HG02981 (cell line): ENCODE measurements around the gene DOCK9.
A peak's percentile ranks its signal among the peaks of the same experiment; 100 is the strongest.

Source experiments
- ATAC-seq: cut with Tn5 transposase; IDR thresholded peaks from one replicate; pipeline ENCODE4 v1.9.1; 2021; ENCODE audit warnings: mild to moderate bottlenecking, moderate library complexity; ENCODE audit not compliant: unreplicated experiment

The DOCK9 gene

GRCh38 chr13:98856983-98857382, 120.9 kb downstream of the DOCK9 start:
- no peak for ATAC-seq

GRCh38 chr13:98854448-98854847, 123.4 kb downstream of the DOCK9 start:
- ATAC-seq, result no peak

DNA sequence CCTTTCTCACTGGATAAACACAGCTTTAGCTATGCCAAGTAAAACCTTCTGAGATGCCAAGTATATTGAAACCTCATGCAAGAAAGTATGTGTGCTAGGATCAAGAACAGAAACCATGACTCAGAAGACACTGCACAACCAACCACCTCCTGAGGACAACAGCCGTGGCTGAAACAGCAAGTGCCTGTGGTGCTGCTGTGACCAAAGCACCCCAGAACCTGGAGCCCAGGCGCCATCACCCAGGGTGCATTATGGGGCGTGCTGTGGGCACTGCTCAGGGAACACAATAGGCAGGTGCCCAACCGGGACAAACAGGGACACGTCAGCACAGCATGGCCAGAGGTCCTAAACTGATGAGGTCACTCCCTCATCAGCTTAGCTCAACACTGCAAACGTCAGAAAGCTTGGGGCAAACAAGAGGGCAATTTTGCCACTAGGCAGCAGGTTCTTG, 124.1 kb downstream of the DOCK9 start:
- ATAC-seq, result peak; percentile 100

GRCh38 chr13:98851276-98851675, 126.6 kb downstream of the DOCK9 start:
- ATAC-seq, result no peak

GRCh38 chr13:98848746-98849145, 129.1 kb downstream of the DOCK9 start:
- ATAC-seq, result no peak

- no peak for ATAC-seq
Measured at GRCh38 chr13:98847780-98848179, 130.1 kb downstream of the DOCK9 start.

DNA sequence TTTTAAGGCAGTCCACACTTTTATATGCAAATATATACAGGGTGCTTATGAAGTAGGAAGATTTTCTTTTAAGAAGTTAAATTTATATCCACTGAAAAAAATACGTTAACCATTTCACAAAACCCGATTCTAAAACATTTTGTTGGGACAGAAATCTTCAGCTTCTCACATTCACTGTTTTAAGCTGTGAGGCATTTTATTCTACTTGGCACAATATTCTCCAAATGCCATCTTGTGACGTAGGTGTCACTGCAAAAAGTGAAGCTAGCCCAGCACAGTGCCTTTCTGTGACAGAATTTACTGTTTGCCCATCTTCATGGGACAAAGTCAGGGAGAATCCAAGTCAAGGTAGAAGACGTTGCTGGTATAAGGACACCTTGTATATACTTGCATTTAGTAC, 130.9 kb downstream of the DOCK9 start:
- no peak for ATAC-seq

GRCh38 chr13:98846521-98846920, 131.3 kb downstream of the DOCK9 start:
- ATAC-seq, result no peak

DNA sequence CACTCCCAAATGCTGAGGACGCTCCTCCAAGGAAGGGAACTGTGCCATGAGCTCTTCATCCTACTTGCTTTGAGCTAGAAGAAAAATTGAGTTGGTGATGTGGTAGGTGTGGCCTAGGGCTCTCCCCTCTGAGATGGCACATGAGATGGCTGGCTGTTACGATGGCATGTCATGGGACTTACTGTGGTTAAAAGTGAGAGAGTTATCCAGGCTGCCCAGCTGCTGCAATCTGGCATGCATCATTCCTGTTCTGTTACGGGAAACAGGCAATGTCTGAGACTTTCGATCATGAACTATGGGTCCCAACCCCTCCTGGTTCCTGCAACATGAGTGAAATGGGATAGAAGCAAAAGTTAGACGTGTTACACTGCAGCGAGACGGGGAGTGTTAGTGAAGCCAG, 132.1 kb downstream of the DOCK9 start:
- ATAC-seq, result no peak

DNA sequence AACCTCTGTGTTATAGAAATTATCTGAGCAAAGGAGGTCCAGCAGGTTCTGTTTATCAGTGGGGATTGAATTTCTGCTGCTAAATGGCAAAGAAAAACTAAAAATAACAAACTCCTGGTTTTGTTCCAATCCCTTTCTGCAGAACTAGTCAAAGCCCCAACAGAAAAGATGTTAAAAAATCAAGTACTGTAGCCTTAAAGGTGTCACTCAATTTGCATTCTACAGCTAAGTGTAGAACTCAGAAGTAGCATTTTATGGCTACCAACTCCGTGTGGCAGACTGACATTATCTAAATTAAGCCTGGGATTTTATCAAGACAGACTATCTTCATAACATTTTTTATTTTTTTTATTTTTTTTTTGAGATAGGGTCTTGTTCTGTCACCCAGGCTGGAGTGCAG, 133.8 kb downstream of the DOCK9 start:
- ATAC-seq, result no peak

GRCh38 chr13:98843482-98843877, 134.4 kb downstream of the DOCK9 start:
- ATAC-seq, result no peak

GRCh38 chr13:98842858-98843481, 134.9 kb downstream of the DOCK9 start:
- peak; percentile 79 for ATAC-seq

- ATAC-seq, result no peak
Measured at GRCh38 chr13:98842070-98842469, 135.8 kb downstream of the DOCK9 start.

- ATAC-seq, result peak; percentile 90
Measured at GRCh38 chr13:98839856-98840769, 137.8 kb downstream of the DOCK9 start.

GRCh38 chr13:98838776-98839175, 139.1 kb downstream of the DOCK9 start:
- ATAC-seq, result no peak

DNA sequence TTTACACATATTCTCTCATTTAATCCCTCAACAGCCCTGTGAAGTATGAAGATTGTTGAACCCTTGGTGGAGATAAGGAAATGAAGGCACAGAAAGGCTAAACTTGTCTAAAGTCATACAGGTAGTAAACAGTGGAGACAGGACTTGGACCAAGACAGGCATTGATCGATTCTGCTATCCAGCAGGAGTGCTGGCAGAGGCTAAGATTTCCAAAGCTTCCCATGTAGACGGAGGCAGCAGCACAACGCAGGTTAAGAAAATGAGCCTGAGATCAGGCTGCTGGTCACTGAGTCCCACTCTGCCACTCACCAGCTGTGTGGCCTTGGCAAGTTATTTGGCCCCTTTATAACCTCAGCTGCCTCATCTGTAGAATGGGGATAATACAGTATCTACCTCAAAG, 140.0 kb downstream of the DOCK9 start:
- ATAC-seq, result no peak

DNA sequence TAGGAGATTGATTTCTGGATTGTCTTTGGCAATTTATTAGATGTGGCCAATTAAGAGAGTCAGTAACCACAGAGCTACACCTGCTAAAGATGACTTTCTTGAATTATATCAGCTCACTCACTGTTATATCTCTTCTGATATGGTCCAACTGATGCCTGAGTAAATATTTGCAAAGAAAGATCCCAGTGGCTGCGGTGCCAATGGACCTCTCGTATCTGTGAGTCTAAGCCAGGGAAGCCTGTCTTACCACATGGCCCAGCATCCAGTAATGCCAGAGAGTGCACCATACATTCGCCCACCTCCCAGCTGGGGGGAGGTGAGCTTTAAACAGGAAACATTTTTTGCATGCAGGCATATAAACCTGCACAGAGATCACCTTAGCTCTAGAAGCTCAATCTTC, 142.7 kb downstream of the DOCK9 start:
- no peak for ATAC-seq

DNA sequence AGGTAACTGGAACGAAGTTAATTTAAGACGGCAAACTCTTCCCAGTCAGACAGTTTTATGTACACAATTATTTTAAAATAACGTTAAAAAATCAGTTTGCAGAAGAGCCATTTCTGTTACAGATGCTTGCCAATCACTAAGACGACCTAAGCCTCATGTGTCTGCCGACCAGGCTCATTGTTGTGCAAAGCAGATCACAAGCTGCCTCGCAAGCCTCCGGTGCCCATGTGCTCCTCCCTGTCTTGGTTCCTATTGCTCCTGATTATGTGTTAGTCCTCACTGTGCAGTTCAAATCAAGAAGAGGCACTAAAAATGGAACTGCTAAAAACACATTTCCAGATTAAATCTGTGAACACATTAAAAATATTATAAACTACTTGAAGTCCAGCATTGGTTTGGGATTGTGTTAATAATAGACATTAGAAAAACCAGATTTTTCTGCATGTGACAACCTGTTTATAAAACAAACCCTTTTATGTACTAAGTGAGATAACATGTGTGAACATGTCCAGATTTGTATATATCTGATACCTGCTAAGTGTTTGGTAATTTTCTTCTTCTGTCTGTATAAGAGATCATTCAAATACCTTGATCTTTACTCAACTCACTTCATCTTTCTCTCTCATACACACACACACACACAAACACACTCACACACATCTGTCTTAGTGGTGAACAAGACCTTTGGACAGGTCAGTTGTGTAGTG, 143.5 kb downstream of the DOCK9 start:
- no peak for ATAC-seq

DNA sequence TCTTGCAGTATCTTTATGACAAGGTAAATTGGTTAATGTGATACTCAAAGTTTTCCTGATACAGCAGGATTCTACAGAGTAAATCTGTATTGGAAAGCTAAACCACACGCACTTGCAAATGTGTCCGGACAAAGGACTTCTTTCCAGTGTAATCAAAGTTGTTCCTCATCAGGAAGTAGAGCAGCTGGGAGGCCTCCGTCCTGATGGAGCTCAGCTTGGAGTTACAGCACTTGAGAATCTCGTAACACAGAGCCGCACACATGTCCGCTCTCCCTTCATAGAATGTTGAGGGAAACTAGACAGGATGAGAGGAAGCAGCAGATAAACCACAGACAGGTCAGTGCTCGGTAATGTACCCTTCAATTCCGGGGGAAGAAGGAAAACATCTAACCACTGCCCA, 146.6 kb downstream of the DOCK9 start:
- ATAC-seq, result no peak

- ATAC-seq, result no peak
Measured at GRCh38 chr13:98829541-98829940, 148.3 kb downstream of the DOCK9 start.

GRCh38 chr13:98828614-98829013, 149.2 kb downstream of the DOCK9 start:
- ATAC-seq, result no peak

DNA sequence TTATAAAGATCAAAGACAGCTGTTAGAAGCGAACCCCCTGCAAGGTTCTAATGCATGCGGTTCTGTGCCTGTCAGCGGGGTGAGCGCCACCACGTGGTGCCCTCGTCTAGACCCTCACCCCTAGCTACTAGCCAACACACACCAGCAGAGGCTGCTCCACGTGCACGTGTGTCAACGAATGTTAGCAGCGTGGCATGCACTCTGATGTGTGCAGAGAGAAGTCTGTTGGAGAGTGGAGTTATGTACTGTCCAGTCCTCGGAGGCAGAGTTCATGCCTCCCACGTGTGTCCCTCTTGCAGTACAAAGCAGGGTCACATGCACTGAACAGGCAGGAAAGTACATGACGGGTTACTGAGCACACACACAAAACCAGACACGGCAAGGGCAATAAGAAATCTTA, 150.4 kb downstream of the DOCK9 start:
- ATAC-seq, result no peak
